Calu3 (cell line): Measurements from ENCODE around the gene ATAD3C. TPM values are rescaled to one million over a fixed set of nuclear protein-coding genes. Genes with fewer than 3 reads are reported as not detected.

Experiments used
- BruUV-seq: library from RNA; stranded (reverse); fragments of 400-500 nt; replicated peaks from 2 replicates; lab custom pipeline; 2021; lab: Mats Ljungman, UMichigan
- CTCF ChIA-PET: fragments of 300-600 bp; sonication (Branson Sonifier 250); formaldehyde crosslinking; loops from one replicate; lab custom pipeline; 2022; ENCODE audit warnings: antibody characterized with exemption; lab: Charles Lee
- DNase-seq: peaks from one replicate; pipeline ENCODE4 v3.0.0; 2022
- H3K27ac Mint-ChIP-seq: one replicate; pipeline ENCODE4 v1.8.0; 2022; ENCODE audit warnings: mixed read lengths; ENCODE audit not compliant: unreplicated experiment
- H3K27me3 Mint-ChIP-seq: one replicate; pipeline ENCODE4 v1.8.0; 2022; ENCODE audit warnings: mixed read lengths; ENCODE audit not compliant: unreplicated experiment
- H3K36me3 Mint-ChIP-seq: one replicate; pipeline ENCODE4 v1.8.0; 2022; ENCODE audit warnings: mild to moderate bottlenecking, moderate library complexity, mixed read lengths; ENCODE audit not compliant: insufficient read depth, unreplicated experiment
- H3K4me1 Mint-ChIP-seq: one replicate; pipeline ENCODE4 v1.8.0; 2022; ENCODE audit warnings: mild to moderate bottlenecking, low read depth, mixed read lengths; ENCODE audit not compliant: unreplicated experiment
- H3K4me3 Mint-ChIP-seq: one replicate; pipeline ENCODE4 v1.8.0; 2022; ENCODE audit warnings: mild to moderate bottlenecking, low read depth, moderate library complexity, mixed read lengths; ENCODE audit not compliant: unreplicated experiment
- H3K9me3 Mint-ChIP-seq: one replicate; pipeline ENCODE4 v1.8.0; 2022; ENCODE audit warnings: low read depth, mixed read lengths; ENCODE audit not compliant: unreplicated experiment
- CTCF ChIP-seq: fragments of 200-600 bp; IDR thresholded peaks from one replicate; pipeline ENCODE4 v1.8.0; 2022; ENCODE audit warnings: antibody characterized with exemption; ENCODE audit not compliant: unreplicated experiment
- intact Hi-C: fragments of 100-400 bp; cut with micrococcal nuclease; formaldehyde crosslinking; loops from one replicate; pipeline ENCODE4 v1.10.0; 2022; ENCODE audit not compliant: unreplicated experiment
- total RNA-seq: library from RNA; stranded (reverse); gene quantifications from 2 replicates; pipeline ENCODE4 v1.2.3, GENCODE V29; 2022

Gene ATAD3C
- total RNA-seq, 1 experiment from 2014 or later: 0.45 TPM

- intact Hi-C loops: no loop called here
- Mint-ChIP-seq H3K36me3 (peaks cover 40% of the 10 kb centered on the region), H3K4me3 (peak overlapping the region; percentile 50), H3K9me3 (no peaks in the 10 kb centered on the region), H3K27me3 (no peaks in the 10 kb centered on the region), H3K27ac (no peak overlapping the region), H3K4me1 (peaks cover 8% of the 10 kb centered on the region)
- no TSS peak for BruUV-seq
- CTCF ChIA-PET: interaction anchor here (1.2 kb wide), 1 partner anchor 26 kb away, joined by 5 read pairs; the partner anchor contains the start of gene MRPL20
- no peak for TF ChIP-seq CTCF
- DNase-seq: peak; percentile 54
Observed at GRCh38 chr1:1433804-1434130, 15.7 kb upstream of the ATAD3C start.

- no TSS peak for BruUV-seq
- CTCF ChIA-PET: no interaction called here
- Mint-ChIP-seq H3K27ac (no peak overlapping the region), H3K4me3 (peak overlapping the region; percentile 50), H3K4me1 (peaks cover 8% of the 10 kb centered on the region), H3K36me3 (peaks cover 40% of the 10 kb centered on the region), H3K27me3 (no peaks in the 10 kb centered on the region), H3K9me3 (no peaks in the 10 kb centered on the region)
- peak; percentile 58 for DNase-seq
- intact Hi-C loops: no loop called here
- no peak for TF ChIP-seq CTCF
Observed at GRCh38 chr1:1434131-1434823, 15.2 kb upstream of the ATAD3C start.

- BruUV-seq: no TSS peak
Observed at GRCh38 chr1:1434824-1435105, 14.7 kb upstream of the ATAD3C start.

GRCh38 chr1:1435106-1435903 is 14.2 kb upstream of the ATAD3C start, which contains the start of gene VWA1:
VWA1 (plus strand) TSS chr1:1435690; CDS start chr1:1435749, 59 bp downstream.
- TF ChIP-seq CTCF: no peak
- peak within 1 kb of the TSS; percentile 50 for H3K27ac Mint-ChIP-seq
- no peaks in the 10 kb centered on the region for H3K9me3 Mint-ChIP-seq
- BruUV-seq: no TSS peak
- intact Hi-C loops: no loop called here
- H3K4me1 Mint-ChIP-seq: no peaks in the 10 kb centered on the region
- peaks cover 46% of the 10 kb centered on the region for H3K36me3 Mint-ChIP-seq
- DNase-seq: peak; percentile 81
- H3K27me3 Mint-ChIP-seq: no peaks in the 10 kb centered on the region
- CTCF ChIA-PET: interaction anchor here (1.0 kb wide), 1 partner anchor 29 kb away, joined by 4 read pairs; no protein-coding TSS in a partner anchor
- peak within 1 kb of the TSS; percentile 77 for H3K4me3 Mint-ChIP-seq

More at GRCh38 chr1:1434824-1435105, 14.7 kb upstream of the ATAD3C start:
- peaks cover 41% of the 10 kb centered on the region for H3K36me3 Mint-ChIP-seq
- no peaks in the 10 kb centered on the region for H3K27me3 Mint-ChIP-seq
- peak overlapping the region; percentile 77 for H3K4me3 Mint-ChIP-seq
- no peak for DNase-seq
- intact Hi-C loops: no loop called here
- H3K4me1 Mint-ChIP-seq: peaks cover 3% of the 10 kb centered on the region
- CTCF ChIA-PET: no interaction called here
- no peak for TF ChIP-seq CTCF
- H3K9me3 Mint-ChIP-seq: no peaks in the 10 kb centered on the region
- peak overlapping the region; percentile 36 for H3K27ac Mint-ChIP-seq
